Trophoblast cell (in vitro differentiated cells and primary cell): ENCODE measurements around the gene ELOVL2.
A peak's percentile ranks its signal among the peaks of the same experiment; 100 is the strongest.

Experiments
- DNase-seq, 2 donors: peaks; one replicate each; pipeline ENCODE4 v3.0.0-alpha.2; 2016
- H2AFZ ChIP-seq: 2 replicates; pipeline ENCODE4 v1.6.1; 2013; ENCODE audit warnings: low read length, moderate library complexity, mild to moderate bottlenecking; ENCODE audit not compliant: insufficient read depth, poor library complexity
- H2AK5ac ChIP-seq: 2 replicates; pipeline ENCODE4 v1.6.1; 2013; ENCODE audit warnings: mild to moderate bottlenecking, low read length
- H2BK120ac ChIP-seq: 2 replicates; pipeline ENCODE4 v1.6.1; 2013; ENCODE audit warnings: low read length, mild to moderate bottlenecking, moderate library complexity; ENCODE audit not compliant: insufficient read depth, poor library complexity
- H2BK12ac ChIP-seq: 2 replicates; pipeline ENCODE4 v1.6.1; 2013; ENCODE audit warnings: mild to moderate bottlenecking, low read length, moderate library complexity
- H2BK5ac ChIP-seq: 2 replicates; pipeline ENCODE4 v1.6.1; 2013; ENCODE audit warnings: low read length, low read depth, moderate library complexity, mild to moderate bottlenecking; ENCODE audit not compliant: poor library complexity
- H3K14ac ChIP-seq: 2 replicates; pipeline ENCODE4 v1.6.1; 2013; ENCODE audit warnings: mild to moderate bottlenecking, low read length
- H3K18ac ChIP-seq: 2 replicates; pipeline ENCODE4 v1.6.1; 2013; ENCODE audit warnings: mild to moderate bottlenecking, low read length
- H3K23ac ChIP-seq: 2 replicates; pipeline ENCODE4 v1.6.1; 2013; ENCODE audit warnings: low read length
- H3K27ac ChIP-seq: 2 replicates; pipeline ENCODE4 v1.5.1; 2013; ENCODE audit warnings: low read depth, mild to moderate bottlenecking, inconsistent platforms, low read length, moderate library complexity
- H3K27me3 ChIP-seq: 2 replicates; pipeline ENCODE4 v1.6.1; 2013; ENCODE audit warnings: inconsistent platforms, mild to moderate bottlenecking, low read length, moderate library complexity; ENCODE audit not compliant: insufficient read depth
- H3K36me3 ChIP-seq, 2 experiments: 1 replicate in 1 of 2; 2 replicates in 1 of 2; pipeline ENCODE4 v1.6.1; 2013; ENCODE audit warnings: low read length in 2 of 2, mild to moderate bottlenecking in 2 of 2, moderate library complexity in 1 of 2; ENCODE audit not compliant: insufficient read depth in 2 of 2, control insufficient read depth in 1 of 2
- H3K4ac ChIP-seq: 2 replicates; pipeline ENCODE4 v1.6.1; 2013; ENCODE audit warnings: low read depth, mild to moderate bottlenecking, low read length, moderate library complexity
- H3K4me1 ChIP-seq, 2 experiments: 1 replicate in 1 of 2; 2 replicates in 1 of 2; pipeline ENCODE4 v1.6.1; 2013; ENCODE audit warnings: low read length in 2 of 2, mild to moderate bottlenecking in 2 of 2, moderate library complexity in 1 of 2; ENCODE audit not compliant: insufficient read depth in 2 of 2, control insufficient read depth in 1 of 2
- H3K4me2 ChIP-seq: 2 replicates; pipeline ENCODE4 v1.6.1; 2013; ENCODE audit warnings: inconsistent platforms, mild to moderate bottlenecking, low read length, moderate library complexity
- H3K4me3 ChIP-seq: 2 replicates; pipeline ENCODE4 v1.5.1; 2013; ENCODE audit warnings: mild to moderate bottlenecking, low read depth, low read length, inconsistent platforms
- H3K79me1 ChIP-seq: one replicate; pipeline ENCODE4 v1.6.1; 2013; ENCODE audit warnings: low read length
- H3K79me2 ChIP-seq: 2 replicates; pipeline ENCODE4 v1.6.1; 2013; ENCODE audit warnings: low read length, mild to moderate bottlenecking; ENCODE audit not compliant: control insufficient read depth, insufficient read depth, poor library complexity
- H3K9ac ChIP-seq: 2 replicates; pipeline ENCODE4 v1.6.1; 2013; ENCODE audit warnings: mild to moderate bottlenecking, low read length
- H3K9me3 ChIP-seq: 2 replicates; pipeline ENCODE4 v1.6.1; 2013; ENCODE audit warnings: low read depth, mild to moderate bottlenecking, control low read depth, inconsistent platforms, low read length; ENCODE audit not compliant: insufficient read depth
- H4K12ac ChIP-seq: 2 replicates; pipeline ENCODE4 v1.6.1; 2013; ENCODE audit warnings: low read depth, mild to moderate bottlenecking, low read length, moderate library complexity
- H4K8ac ChIP-seq: 2 replicates; pipeline ENCODE4 v1.6.1; 2013; ENCODE audit warnings: low read depth, mild to moderate bottlenecking, low read length, moderate library complexity
- H4K91ac ChIP-seq: one replicate; pipeline ENCODE4 v1.6.1; 2013; ENCODE audit warnings: low read depth, mild to moderate bottlenecking, low read length, moderate library complexity
- WGBS: extraction: QIAGEN DNeasy Blood & Tissue Kit; methylation state at CpG from one replicate; pipeline ENCODE4 v1.1.7; 2013; ENCODE audit warnings: missing lambda C conversion rate; ENCODE audit not compliant: insufficient read length, insufficient coverage; ENCODE audit errors: extremely low coverage; 5-methylcytosine and 5-hydroxymethylcytosine counted together

The ELOVL2 gene

DNA sequence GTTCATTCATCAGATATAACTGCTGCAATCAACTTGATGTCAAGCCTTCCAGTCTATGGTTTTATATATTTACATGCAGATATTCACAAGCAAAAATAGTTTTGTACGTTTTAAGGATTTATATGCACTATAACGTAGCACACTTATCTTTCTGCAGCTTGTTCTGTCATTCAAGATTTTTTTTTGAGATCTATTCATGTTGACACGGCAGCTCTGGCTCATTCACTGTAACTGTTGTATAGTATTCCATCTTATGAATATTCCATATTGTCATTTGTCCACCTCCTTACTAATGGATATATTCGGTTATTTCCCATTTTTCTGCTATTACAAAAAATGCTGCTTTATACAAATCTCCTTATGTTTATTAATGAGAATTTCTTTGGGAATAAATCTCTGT is 13.2 kb downstream of the ELOVL2 start:
- no peak overlapping the region for H2BK120ac ChIP-seq
- no peak overlapping the region for H4K91ac ChIP-seq
- WGBS: no CpG with 5 or more reads among the region's 4 CpGs
- no peak overlapping the region for H3K4ac ChIP-seq
- H3K4me1 ChIP-seq: peaks cover 0 to 4% of the 10 kb centered on the region in 2 experiments
- H2BK5ac ChIP-seq: no peak overlapping the region
- H2AFZ ChIP-seq: no peak overlapping the region
- H3K9me3 ChIP-seq: no peaks in the 10 kb centered on the region
- no peak overlapping the region for H3K4me2 ChIP-seq
- H2BK12ac ChIP-seq: no peak overlapping the region
- no peak overlapping the region for H3K14ac ChIP-seq
- no peak overlapping the region for H3K4me3 ChIP-seq
- H4K8ac ChIP-seq: no peak overlapping the region
- no peak overlapping the region for H3K9ac ChIP-seq
- no peak for DNase-seq
- no peaks in the 10 kb centered on the region for H3K79me2 ChIP-seq
- no peaks in the 10 kb centered on the region for H3K27me3 ChIP-seq
- no peaks in the 10 kb centered on the region for H3K79me1 ChIP-seq
- no peaks in the 10 kb centered on the region for H3K36me3 ChIP-seq
- H3K18ac ChIP-seq: no peak overlapping the region
- no peak overlapping the region for H4K12ac ChIP-seq
- no peak overlapping the region for H3K27ac ChIP-seq
- H3K23ac ChIP-seq: no peak overlapping the region
- no peak overlapping the region for H2AK5ac ChIP-seq

DNA sequence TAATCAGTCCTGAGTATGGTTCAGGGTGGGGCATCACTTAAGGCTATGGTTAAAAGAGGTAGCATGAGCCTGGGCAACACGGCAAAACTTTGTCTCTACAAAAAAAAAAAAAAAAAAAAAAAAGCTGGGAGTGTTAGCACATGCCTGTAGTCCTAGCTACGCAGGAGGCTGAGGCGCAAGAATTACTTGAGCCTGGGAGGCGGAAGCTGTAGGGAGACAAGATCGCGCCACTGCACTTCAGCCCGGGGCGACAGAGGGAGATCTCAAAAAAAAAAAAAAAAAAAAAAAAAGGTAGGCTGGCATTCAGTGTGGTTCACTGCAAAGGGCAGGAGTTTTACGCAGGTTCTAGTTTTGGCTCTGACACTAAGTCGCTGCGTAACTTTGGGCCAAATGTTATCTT is 15.1 kb downstream of the ELOVL2 start:
- H2AK5ac ChIP-seq: no peak overlapping the region
- no peaks in the 10 kb centered on the region for H3K9me3 ChIP-seq
- DNase-seq: peak; percentile 81 to 84
- H2BK120ac ChIP-seq: no peak overlapping the region
- H3K4me1 ChIP-seq: peaks cover 0 to 4% of the 10 kb centered on the region in 2 experiments
- H2BK5ac ChIP-seq: no peak overlapping the region
- H2BK12ac ChIP-seq: no peak overlapping the region
- WGBS: no CpG with 5 or more reads among the region's 11 CpGs
- no peak overlapping the region for H4K91ac ChIP-seq
- H3K18ac ChIP-seq: no peak overlapping the region
- H3K79me2 ChIP-seq: no peaks in the 10 kb centered on the region
- no peak overlapping the region for H3K4me3 ChIP-seq
- H4K12ac ChIP-seq: no peak overlapping the region
- H2AFZ ChIP-seq: no peak overlapping the region
- H4K8ac ChIP-seq: no peak overlapping the region
- H3K4ac ChIP-seq: no peak overlapping the region
- no peak overlapping the region for H3K9ac ChIP-seq
- no peak overlapping the region for H3K14ac ChIP-seq
- no peak overlapping the region for H3K23ac ChIP-seq
- H3K79me1 ChIP-seq: no peaks in the 10 kb centered on the region
- no peaks in the 10 kb centered on the region for H3K27me3 ChIP-seq
- no peaks in the 10 kb centered on the region for H3K36me3 ChIP-seq
- H3K27ac ChIP-seq: no peak overlapping the region
- H3K4me2 ChIP-seq: no peak overlapping the region

DNA sequence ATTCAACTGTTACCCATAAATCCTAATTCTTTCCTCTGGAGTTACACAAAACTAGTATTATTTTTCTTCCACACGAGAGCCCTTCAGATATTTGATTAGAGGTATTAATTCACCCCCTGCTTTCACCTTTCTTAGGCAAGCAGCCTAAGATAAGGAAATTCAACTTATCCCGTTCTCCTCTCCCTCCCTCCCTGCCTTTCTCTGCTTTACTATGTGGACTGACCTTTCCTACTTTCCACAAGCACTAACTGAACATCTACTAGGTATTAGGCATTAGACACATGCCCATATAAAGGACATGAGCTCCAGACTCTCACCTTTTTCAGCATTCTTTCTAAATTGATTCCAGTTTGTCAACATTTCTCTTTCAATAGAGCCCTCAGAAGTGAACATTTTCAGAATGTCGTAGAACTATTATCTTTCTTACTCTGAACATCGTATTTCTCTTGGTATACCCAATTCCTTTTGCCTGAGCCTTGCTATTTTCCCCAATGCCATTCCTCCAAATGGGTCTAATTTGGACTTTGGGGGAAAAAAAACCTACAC is 16.5 kb downstream of the ELOVL2 start:
- peaks cover 0 to 4% of the 10 kb centered on the region in 2 experiments for H3K4me1 ChIP-seq
- WGBS: no CpG with 5 or more reads among the region's 4 CpGs
- H3K9ac ChIP-seq: no peak overlapping the region
- H2BK12ac ChIP-seq: no peak overlapping the region
- no peak overlapping the region for H2BK5ac ChIP-seq
- no peak overlapping the region for H2AK5ac ChIP-seq
- H3K4me3 ChIP-seq: no peak overlapping the region
- H3K18ac ChIP-seq: no peak overlapping the region
- H3K14ac ChIP-seq: no peak overlapping the region
- peak; percentile 35 to 96 for DNase-seq
- H3K4ac ChIP-seq: no peak overlapping the region
- no peak overlapping the region for H4K91ac ChIP-seq
- H3K23ac ChIP-seq: no peak overlapping the region
- H2BK120ac ChIP-seq: no peak overlapping the region
- H4K8ac ChIP-seq: no peak overlapping the region
- no peaks in the 10 kb centered on the region for H3K79me1 ChIP-seq
- H2AFZ ChIP-seq: no peak overlapping the region
- H3K4me2 ChIP-seq: no peak overlapping the region
- H3K36me3 ChIP-seq: no peaks in the 10 kb centered on the region
- no peaks in the 10 kb centered on the region for H3K27me3 ChIP-seq
- no peak overlapping the region for H4K12ac ChIP-seq
- no peaks in the 10 kb centered on the region for H3K9me3 ChIP-seq
- H3K27ac ChIP-seq: no peak overlapping the region
- H3K79me2 ChIP-seq: no peaks in the 10 kb centered on the region

DNA sequence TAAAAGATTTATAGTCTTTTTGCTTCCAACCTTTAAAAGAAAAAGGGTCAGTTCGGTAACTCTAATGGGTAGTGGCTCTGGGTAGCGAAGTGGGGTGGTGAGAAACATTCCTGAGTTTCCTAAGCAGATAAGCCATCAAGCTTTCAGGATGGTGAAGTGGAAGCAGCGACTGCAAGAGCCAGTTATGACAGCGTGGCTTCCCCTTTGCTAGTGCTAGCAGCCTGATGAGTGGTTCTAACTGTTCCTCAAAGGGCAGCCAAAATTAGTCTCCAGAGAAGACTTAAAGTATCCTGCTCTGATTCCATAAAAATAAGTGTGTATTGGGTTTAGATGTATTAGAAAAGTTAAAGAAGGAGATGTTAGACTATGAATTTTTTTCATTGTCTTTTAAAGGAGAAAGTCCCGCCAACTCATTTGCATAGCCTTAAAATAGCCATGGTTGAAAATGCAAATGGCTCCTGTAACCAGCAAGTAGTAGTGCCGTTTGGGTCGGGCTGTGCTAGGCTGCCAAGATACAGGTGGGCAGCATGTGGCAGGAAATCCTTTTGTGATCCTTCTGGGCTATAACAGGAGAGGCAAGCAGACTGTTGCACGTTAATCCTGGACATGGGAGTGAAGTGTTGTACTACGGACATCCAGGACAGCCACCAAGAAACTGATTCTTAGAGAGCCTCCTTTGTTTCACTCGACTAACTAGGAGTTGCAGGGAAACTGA is 18.0 kb downstream of the ELOVL2 start:
- Histone ChIP-seq H3K4ac (no peak overlapping the region), H2BK120ac (no peak overlapping the region), H2AK5ac (no peak overlapping the region), H4K12ac (no peak overlapping the region), H3K14ac (no peak overlapping the region), H3K4me2 (no peak overlapping the region), H3K9ac (no peak overlapping the region), H3K27me3 (no peaks in the 10 kb centered on the region), H2AFZ (no peak overlapping the region), H2BK12ac (no peak overlapping the region), H3K36me3 (no peaks in the 10 kb centered on the region), H4K8ac (no peak overlapping the region), H3K9me3 (no peaks in the 10 kb centered on the region), H3K18ac (no peak overlapping the region), H3K4me3 (no peak overlapping the region), H2BK5ac (no peak overlapping the region), H3K23ac (no peak overlapping the region), H3K79me1 (no peaks in the 10 kb centered on the region), H3K79me2 (no peaks in the 10 kb centered on the region), H3K27ac (no peak overlapping the region), H3K4me1 (peaks cover 0 to 4% of the 10 kb centered on the region in 2 experiments), H4K91ac (no peak overlapping the region)
- DNase-seq: no peak
- WGBS: no CpG with 5 or more reads among the region's 10 CpGs
